ENCODE measurements around the gene PIK3C3.
"Not testable (repeated sequence)": the region's sequence is repeated elsewhere in the genome, so short reads cannot be mapped to it uniquely, and the experiment has no call there.

Gene PIK3C3

DNA sequence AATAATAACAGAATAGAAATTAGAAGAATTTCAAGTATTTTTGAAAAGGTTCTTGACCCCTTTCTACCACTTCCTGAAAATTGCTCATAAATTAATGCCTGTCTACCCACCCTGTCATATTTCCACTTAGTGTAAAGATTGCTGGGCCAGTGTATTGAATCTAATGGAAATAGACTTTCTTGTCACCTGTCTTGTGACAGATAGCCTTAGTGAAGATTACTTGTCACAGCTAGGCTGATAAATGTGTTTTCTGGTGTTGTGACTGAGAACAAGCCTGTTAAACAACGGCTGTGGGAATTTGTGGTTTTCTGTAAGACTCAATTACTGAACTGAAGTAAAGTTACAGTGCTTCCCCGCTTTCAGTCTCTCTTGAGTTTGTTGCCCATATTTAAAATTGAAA, 37.0 kb downstream of the PIK3C3 start:
- no peak overlapping the region for H3K9ac ChIP-seq (ENCODE audit: low read depth, low read length)
- no peaks in the 10 kb centered on the region for H3K27me3 ChIP-seq (ENCODE audit: control insufficient read depth, insufficient read depth, low read length)
- no peaks in the 10 kb centered on the region for H3K9me3 ChIP-seq (ENCODE audit: control insufficient read depth, insufficient read depth, low read length)
- H3K36me3 ChIP-seq (ENCODE audit: control insufficient read depth, insufficient read depth, low read length), result peaks cover 47% of the 10 kb centered on the region
- H3K4me1 ChIP-seq (ENCODE audit: control insufficient read depth, insufficient read depth, low read length), result peaks cover 7% of the 10 kb centered on the region
- no peak overlapping the region for H3K27ac ChIP-seq (ENCODE audit: low read depth, low read length)
- no peak overlapping the region for H3K4me3 ChIP-seq (ENCODE audit: low read depth, low read length)

DNA sequence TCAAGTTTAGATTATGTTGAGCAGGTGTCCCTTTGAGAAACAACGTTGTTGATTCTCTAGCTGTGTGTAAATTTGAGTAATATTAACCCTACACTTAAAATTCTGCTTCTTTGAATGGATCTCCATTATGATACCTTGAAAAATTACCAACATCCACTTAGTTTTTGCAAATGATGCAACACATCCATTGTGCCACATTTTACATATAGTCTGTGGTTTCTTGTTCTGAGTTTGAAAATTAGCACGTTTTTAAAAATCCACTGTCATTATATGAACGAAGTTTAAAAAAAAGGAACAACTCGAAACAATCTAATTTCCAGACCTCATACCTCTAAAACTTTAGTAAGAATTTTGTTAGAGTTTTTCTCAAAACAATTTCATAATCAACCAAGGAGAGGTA, 37.7 kb downstream of the PIK3C3 start:
- Histone ChIP-seq H3K9ac (ENCODE audit: low read depth, low read length) (no peak overlapping the region), H3K4me1 (ENCODE audit: control insufficient read depth, insufficient read depth, low read length) (peaks cover 11% of the 10 kb centered on the region), H3K9me3 (ENCODE audit: control insufficient read depth, insufficient read depth, low read length) (no peaks in the 10 kb centered on the region), H3K27me3 (ENCODE audit: control insufficient read depth, insufficient read depth, low read length) (no peaks in the 10 kb centered on the region), H3K36me3 (ENCODE audit: control insufficient read depth, insufficient read depth, low read length) (peaks cover 54% of the 10 kb centered on the region), H3K4me3 (ENCODE audit: low read depth, low read length) (no peak overlapping the region), H3K27ac (ENCODE audit: low read depth, low read length) (no peak overlapping the region)

DNA sequence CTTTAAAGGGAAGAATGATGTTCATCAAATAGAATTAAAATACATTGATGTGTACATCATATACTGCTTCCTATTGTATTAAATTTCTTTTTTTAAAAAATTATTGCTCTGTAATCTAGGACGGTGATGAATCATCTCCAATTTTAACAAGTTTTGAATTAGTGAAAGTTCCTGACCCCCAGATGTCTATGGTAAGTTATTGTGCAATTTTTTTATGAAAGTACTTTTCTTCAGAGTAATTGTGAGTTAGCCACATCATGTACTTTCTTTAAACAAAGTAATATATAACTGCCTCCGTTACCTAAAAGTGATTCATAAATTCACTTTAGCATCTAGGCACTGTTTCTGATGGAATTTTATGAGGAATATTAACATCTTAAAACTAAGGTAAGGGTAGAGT, 38.1 kb downstream of the PIK3C3 start:
- Histone ChIP-seq H3K27ac (ENCODE audit: low read depth, low read length) (no peak overlapping the region), H3K36me3 (ENCODE audit: control insufficient read depth, insufficient read depth, low read length) (peaks cover 55% of the 10 kb centered on the region), H3K27me3 (ENCODE audit: control insufficient read depth, insufficient read depth, low read length) (no peaks in the 10 kb centered on the region), H3K9ac (ENCODE audit: low read depth, low read length) (no peak overlapping the region), H3K9me3 (ENCODE audit: control insufficient read depth, insufficient read depth, low read length) (no peaks in the 10 kb centered on the region), H3K4me1 (ENCODE audit: control insufficient read depth, insufficient read depth, low read length) (peaks cover 11% of the 10 kb centered on the region), H3K4me3 (ENCODE audit: low read depth, low read length) (no peak overlapping the region)

DNA sequence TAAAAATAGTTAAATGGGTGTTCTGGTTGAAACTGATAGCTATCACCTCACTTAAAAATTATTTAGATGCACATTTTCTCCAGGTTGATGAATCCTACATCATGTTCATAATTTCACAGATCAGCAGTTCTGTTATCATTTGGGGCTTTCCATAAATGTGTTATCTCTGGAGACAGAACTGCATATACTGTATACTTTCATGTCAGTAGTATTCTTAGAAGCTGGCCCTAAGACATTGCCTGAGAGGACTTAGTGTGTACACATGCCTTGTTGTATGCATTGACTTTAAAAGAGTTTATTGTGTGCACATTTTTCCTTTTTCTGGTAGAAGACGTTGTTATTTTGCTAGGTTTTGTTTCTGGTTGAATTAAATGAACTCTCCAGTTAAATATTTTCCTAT, 41.0 kb downstream of the PIK3C3 start:
- Histone ChIP-seq H3K9ac (ENCODE audit: low read depth, low read length) (no peak overlapping the region), H3K4me1 (ENCODE audit: control insufficient read depth, insufficient read depth, low read length) (peaks cover 11% of the 10 kb centered on the region), H3K4me3 (ENCODE audit: low read depth, low read length) (no peak overlapping the region), H3K27me3 (ENCODE audit: control insufficient read depth, insufficient read depth, low read length) (no peaks in the 10 kb centered on the region), H3K9me3 (ENCODE audit: control insufficient read depth, insufficient read depth, low read length) (no peaks in the 10 kb centered on the region), H3K27ac (ENCODE audit: low read depth, low read length) (no peak overlapping the region), H3K36me3 (ENCODE audit: control insufficient read depth, insufficient read depth, low read length) (peaks cover 51% of the 10 kb centered on the region)

DNA sequence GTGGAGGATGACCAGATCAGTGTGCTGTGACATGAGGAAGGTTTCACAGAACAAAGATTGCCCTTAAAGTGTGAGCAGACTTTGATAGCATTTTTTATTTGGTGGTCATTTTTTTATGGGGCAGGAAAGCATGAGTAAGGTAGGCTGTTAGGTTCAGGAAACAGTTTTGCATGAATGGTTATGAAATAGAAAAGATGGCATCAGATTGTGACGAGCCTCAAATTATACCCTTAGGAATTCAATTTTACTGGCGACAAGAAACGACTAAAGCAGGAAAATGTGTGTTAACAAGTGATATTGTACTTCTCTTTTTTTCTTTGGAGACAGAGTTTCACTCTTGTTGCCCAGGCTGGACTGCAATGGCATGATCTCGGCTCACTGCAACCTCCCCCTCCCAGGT, 44.7 kb downstream of the PIK3C3 start:
- peaks cover 55% of the 10 kb centered on the region for H3K36me3 ChIP-seq (ENCODE audit: control insufficient read depth, insufficient read depth, low read length)
- no peaks in the 10 kb centered on the region for H3K27me3 ChIP-seq (ENCODE audit: control insufficient read depth, insufficient read depth, low read length)
- H3K9ac ChIP-seq (ENCODE audit: low read depth, low read length), result no peak overlapping the region
- peaks cover 11% of the 10 kb centered on the region for H3K4me1 ChIP-seq (ENCODE audit: control insufficient read depth, insufficient read depth, low read length)
- H3K4me3 ChIP-seq (ENCODE audit: low read depth, low read length), result no peak overlapping the region
- H3K9me3 ChIP-seq (ENCODE audit: control insufficient read depth, insufficient read depth, low read length), result no peaks in the 10 kb centered on the region
- no peak overlapping the region for H3K27ac ChIP-seq (ENCODE audit: low read depth, low read length)

DNA sequence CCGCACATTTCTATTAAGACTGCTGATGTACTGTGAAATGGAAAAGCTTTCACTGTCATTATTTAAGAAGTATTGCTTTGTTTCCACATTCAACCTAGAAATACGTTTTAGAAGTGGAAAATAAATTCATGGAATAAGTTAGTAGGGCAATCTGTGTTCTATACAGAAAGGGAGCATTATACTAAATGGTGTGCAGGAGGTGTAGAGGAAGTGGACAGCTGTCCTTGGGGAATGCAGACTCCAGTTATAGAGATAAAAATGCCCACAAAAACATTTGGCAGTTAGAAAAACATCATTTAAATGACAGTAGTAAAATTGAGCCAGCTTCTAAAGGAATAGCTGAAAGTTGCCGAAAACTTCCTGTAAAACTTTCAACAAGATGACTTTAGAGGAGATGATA, 46.8 kb downstream of the PIK3C3 start:
- H3K9me3 ChIP-seq (ENCODE audit: control insufficient read depth, insufficient read depth, low read length), result no peaks in the 10 kb centered on the region
- H3K4me1 ChIP-seq (ENCODE audit: control insufficient read depth, insufficient read depth, low read length), result peaks cover 7% of the 10 kb centered on the region
- no peak overlapping the region for H3K27ac ChIP-seq (ENCODE audit: low read depth, low read length)
- H3K27me3 ChIP-seq (ENCODE audit: control insufficient read depth, insufficient read depth, low read length), result no peaks in the 10 kb centered on the region
- H3K9ac ChIP-seq (ENCODE audit: low read depth, low read length), result no peak overlapping the region
- H3K4me3 ChIP-seq (ENCODE audit: low read depth, low read length), result no peak overlapping the region
- H3K36me3 ChIP-seq (ENCODE audit: control insufficient read depth, insufficient read depth, low read length), result peaks cover 52% of the 10 kb centered on the region

DNA sequence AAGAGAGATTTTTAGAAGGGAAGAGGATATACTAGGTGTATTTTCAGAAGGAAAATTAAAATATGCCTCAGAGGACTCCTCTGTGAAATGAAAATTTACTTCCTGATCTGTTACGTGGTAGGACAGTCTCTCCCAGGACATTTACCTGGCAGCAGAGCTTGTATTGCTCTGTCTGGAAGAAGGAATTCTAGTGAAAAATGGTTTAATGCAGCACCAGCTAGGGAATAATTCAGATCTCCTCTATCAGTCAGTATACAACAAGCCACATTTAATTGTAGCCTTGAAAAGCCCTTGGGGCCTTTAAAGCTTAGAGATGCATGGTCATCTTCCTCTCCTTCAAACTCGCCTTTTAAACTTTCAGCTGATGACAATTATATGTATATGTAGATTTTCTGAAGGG, 49.6 kb downstream of the PIK3C3 start:
- no peaks in the 10 kb centered on the region for H3K4me1 ChIP-seq (ENCODE audit: control insufficient read depth, insufficient read depth, low read length)
- peaks cover 34% of the 10 kb centered on the region for H3K36me3 ChIP-seq (ENCODE audit: control insufficient read depth, insufficient read depth, low read length)
- no peaks in the 10 kb centered on the region for H3K27me3 ChIP-seq (ENCODE audit: control insufficient read depth, insufficient read depth, low read length)

DNA sequence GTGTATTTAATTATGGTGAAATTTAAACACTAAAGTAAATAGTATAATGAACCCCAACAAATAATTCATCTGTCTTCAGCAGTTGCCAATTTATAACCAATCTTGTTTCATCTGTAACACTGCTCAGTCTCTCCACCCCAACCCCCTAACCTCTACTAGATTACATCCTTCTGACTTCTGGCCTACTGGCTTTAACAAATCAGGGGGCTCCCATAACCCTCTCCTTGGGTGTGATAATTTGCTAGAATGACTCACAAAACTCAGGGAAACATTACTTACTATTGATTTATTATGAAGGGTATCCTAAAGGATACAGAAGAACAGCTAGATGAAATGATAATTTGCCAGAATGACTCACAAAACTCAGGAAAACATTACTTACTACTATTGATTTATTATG, 50.7 kb downstream of the PIK3C3 start:
- H3K36me3 ChIP-seq (ENCODE audit: control insufficient read depth, insufficient read depth, low read length), result peaks cover 29% of the 10 kb centered on the region
- H3K9me3 ChIP-seq (ENCODE audit: control insufficient read depth, insufficient read depth, low read length), result no peaks in the 10 kb centered on the region
- H3K4me1 ChIP-seq (ENCODE audit: control insufficient read depth, insufficient read depth, low read length), result no peaks in the 10 kb centered on the region
- H3K9ac ChIP-seq (ENCODE audit: low read depth, low read length), result no peak overlapping the region
- H3K4me3 ChIP-seq (ENCODE audit: low read depth, low read length), result no peak overlapping the region
- H3K27me3 ChIP-seq (ENCODE audit: control insufficient read depth, insufficient read depth, low read length), result no peaks in the 10 kb centered on the region
- H3K27ac ChIP-seq (ENCODE audit: low read depth, low read length), result no peak overlapping the region

More for the DNA sequence above, 49.6 kb downstream of the PIK3C3 start:
- no peak overlapping the region for H3K4me3 ChIP-seq (ENCODE audit: low read depth, low read length)
- no peak overlapping the region for H3K9ac ChIP-seq (ENCODE audit: low read depth, low read length)
- H3K9me3 ChIP-seq (ENCODE audit: control insufficient read depth, insufficient read depth, low read length), result no peaks in the 10 kb centered on the region
- H3K27ac ChIP-seq (ENCODE audit: low read depth, low read length), result no peak overlapping the region

DNA sequence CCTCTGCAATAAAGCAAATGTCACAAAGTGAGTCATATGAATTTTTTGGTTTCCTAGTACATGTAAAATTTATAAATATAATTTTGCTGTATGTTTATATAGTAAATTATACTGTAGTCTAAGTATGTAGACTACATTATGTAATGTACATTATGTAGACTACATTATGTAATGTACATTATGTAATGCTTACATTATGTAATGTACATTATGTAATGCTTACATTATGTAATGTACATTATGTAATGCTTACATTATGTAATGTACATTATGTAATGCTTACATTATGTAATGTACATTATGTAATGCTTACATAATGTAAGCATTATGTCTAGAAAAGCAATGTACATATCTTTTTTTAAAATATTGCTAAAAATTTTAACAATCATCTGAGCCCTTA, 54.4 kb downstream of the PIK3C3 start:
- not testable (repeated sequence) for H3K9ac ChIP-seq (ENCODE audit: low read depth, low read length); H3K4me1 ChIP-seq (ENCODE audit: control insufficient read depth, insufficient read depth, low read length); H3K27ac ChIP-seq (ENCODE audit: low read depth, low read length); H3K9me3 ChIP-seq (ENCODE audit: control insufficient read depth, insufficient read depth, low read length); H3K27me3 ChIP-seq (ENCODE audit: control insufficient read depth, insufficient read depth, low read length); H3K4me3 ChIP-seq (ENCODE audit: low read depth, low read length)
- H3K36me3 ChIP-seq (ENCODE audit: control insufficient read depth, insufficient read depth, low read length), result peaks cover 23% of the 10 kb centered on the region

DNA sequence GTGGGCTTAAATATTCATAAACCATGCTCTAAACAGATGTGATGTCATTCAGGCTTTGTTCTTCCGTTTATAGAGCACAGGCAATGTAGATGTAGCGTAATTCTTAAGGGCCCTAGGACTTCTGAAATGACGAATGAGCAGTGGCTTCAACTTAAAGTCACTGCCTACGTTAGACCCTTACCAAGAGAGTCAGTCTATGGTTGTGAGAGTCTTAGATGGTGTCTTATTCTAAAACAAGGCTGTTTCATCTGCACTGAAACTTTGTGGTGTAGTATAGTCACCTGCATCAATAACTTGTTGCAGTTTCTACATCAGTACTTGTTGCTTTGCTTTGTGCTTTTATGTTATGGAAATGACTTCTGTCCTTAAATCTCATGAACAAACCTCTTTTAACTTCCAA, 56.0 kb downstream of the PIK3C3 start:
- Histone ChIP-seq H3K36me3 (ENCODE audit: control insufficient read depth, insufficient read depth, low read length) (peaks cover 23% of the 10 kb centered on the region), H3K27ac (ENCODE audit: low read depth, low read length) (no peak overlapping the region), H3K4me3 (ENCODE audit: low read depth, low read length) (no peak overlapping the region), H3K27me3 (ENCODE audit: control insufficient read depth, insufficient read depth, low read length) (no peaks in the 10 kb centered on the region), H3K4me1 (ENCODE audit: control insufficient read depth, insufficient read depth, low read length) (no peaks in the 10 kb centered on the region), H3K9ac (ENCODE audit: low read depth, low read length) (no peak overlapping the region), H3K9me3 (ENCODE audit: control insufficient read depth, insufficient read depth, low read length) (no peaks in the 10 kb centered on the region)

DNA sequence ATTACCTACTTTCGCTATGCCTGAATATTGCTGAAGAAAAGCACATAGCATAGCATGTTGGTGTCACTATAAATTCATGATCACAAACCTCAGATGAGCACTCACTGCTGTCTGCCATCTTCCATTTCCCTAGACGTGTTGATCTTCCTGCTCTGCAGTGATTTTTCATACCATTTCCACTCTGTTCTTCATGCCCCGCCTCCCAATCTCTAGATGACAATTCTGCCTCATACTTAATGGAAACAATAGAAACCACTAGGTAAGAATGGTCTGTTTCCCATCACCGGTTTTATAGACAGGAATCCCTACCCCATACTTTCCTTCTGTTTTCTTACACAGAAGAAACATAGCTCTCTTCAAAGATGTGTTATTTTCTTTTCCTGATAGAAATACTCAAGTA, 63.8 kb downstream of the PIK3C3 start:
- H3K9me3 ChIP-seq (ENCODE audit: control insufficient read depth, insufficient read depth, low read length), result no peaks in the 10 kb centered on the region
- H3K36me3 ChIP-seq (ENCODE audit: control insufficient read depth, insufficient read depth, low read length), result peaks cover 40% of the 10 kb centered on the region
- no peak overlapping the region for H3K4me3 ChIP-seq (ENCODE audit: low read depth, low read length)
- H3K27me3 ChIP-seq (ENCODE audit: control insufficient read depth, insufficient read depth, low read length), result no peaks in the 10 kb centered on the region
- H3K27ac ChIP-seq (ENCODE audit: low read depth, low read length), result no peak overlapping the region
- no peaks in the 10 kb centered on the region for H3K4me1 ChIP-seq (ENCODE audit: control insufficient read depth, insufficient read depth, low read length)
- H3K9ac ChIP-seq (ENCODE audit: low read depth, low read length), result no peak overlapping the region

DNA sequence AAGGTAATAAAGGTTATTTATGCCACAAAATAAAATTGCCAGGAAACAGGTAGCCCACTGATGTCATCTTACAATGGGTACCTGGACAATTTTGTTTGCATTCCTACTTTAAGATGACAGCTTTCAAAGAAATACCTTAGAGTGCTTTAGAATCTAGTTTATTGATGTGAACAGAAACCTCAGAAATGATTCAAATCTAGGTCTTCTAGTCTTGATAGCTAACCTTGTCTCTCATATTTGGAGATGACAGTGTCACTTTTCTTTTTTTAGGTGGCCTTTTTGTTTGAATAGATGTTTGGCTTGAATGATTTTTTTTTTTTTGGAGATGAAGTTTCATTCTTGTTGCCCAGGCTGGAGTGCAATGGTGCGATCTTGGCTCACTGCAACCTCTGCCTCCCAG, 69.1 kb downstream of the PIK3C3 start:
- no peaks in the 10 kb centered on the region for H3K27me3 ChIP-seq (ENCODE audit: control insufficient read depth, insufficient read depth, low read length)
- H3K9ac ChIP-seq (ENCODE audit: low read depth, low read length), result no peak overlapping the region
- no peak overlapping the region for H3K4me3 ChIP-seq (ENCODE audit: low read depth, low read length)
- no peaks in the 10 kb centered on the region for H3K4me1 ChIP-seq (ENCODE audit: control insufficient read depth, insufficient read depth, low read length)
- peaks cover 25% of the 10 kb centered on the region for H3K36me3 ChIP-seq (ENCODE audit: control insufficient read depth, insufficient read depth, low read length)
- no peaks in the 10 kb centered on the region for H3K9me3 ChIP-seq (ENCODE audit: control insufficient read depth, insufficient read depth, low read length)
- H3K27ac ChIP-seq (ENCODE audit: low read depth, low read length), result no peak overlapping the region
